Vagina (tissue), 2 donors: Measurements from ENCODE around the gene LILRA2.

Experiments used
- CTCF ChIP-seq, 3 experiments: fragments of 450-650 bp in 2 of 3; fragments of 200-600 bp in 1 of 3; sonication (generic) in 1 of 3; IDR thresholded peaks; one replicate each; pipeline ENCODE4 v1.5.1; 2017 to 2019; ENCODE audit warnings: antibody characterized with exemption in 3 of 3, mild to moderate bottlenecking in 2 of 3, moderate library complexity in 2 of 3
- POLR2A ChIP-seq, 2 donors: fragments of 450-650 bp; IDR thresholded peaks; one replicate each; pipeline ENCODE4 v1.6.1; 2017; ENCODE audit warnings: antibody characterized with exemption in 2 of 2, mild to moderate bottlenecking in 2 of 2, moderate library complexity in 2 of 2
- POLR2AphosphoS5 ChIP-seq, 2 donors: sonication (generic); formaldehyde crosslinking; IDR thresholded peaks; one replicate each; pipeline ENCODE4 v1.9.0; 2017; ENCODE audit warnings: antibody characterized with exemption in 2 of 2, mild to moderate bottlenecking in 2 of 2, low read depth in 1 of 2; ENCODE audit not compliant: insufficient read depth in 1 of 2

GRCh38 chr19:54614726-54615125 lies 41.1 kb downstream of the LILRA2 start:
- no peak for TF ChIP-seq CTCF (IDR thresholded peaks at IDR 0.05)
- no peak for TF ChIP-seq POLR2A (IDR thresholded peaks at IDR 0.05)
- TF ChIP-seq POLR2AphosphoS5 (IDR thresholded peaks at IDR 0.05; ENCODE audit: insufficient read depth in 1 of 2, low read depth in 1 of 2) = no peak
